HEK293 (cell line): ENCODE data around the gene MLEC.
A peak's percentile ranks its signal among the peaks of the same experiment; 100 is the strongest.

Experiments
- CTCF ChIA-PET: fragments of 350-600 bp; formaldehyde crosslinking; extraction: SDS; loops from one replicate; lab custom pipeline; 2021; ENCODE audit warnings: antibody characterized with exemption; lab: Yijun Ruan, JAX
- POLR2A ChIA-PET: fragments of 300-600 bp; formaldehyde crosslinking; extraction: SDS; loops from one replicate; lab custom pipeline; 2020; ENCODE audit warnings: antibody characterized with exemption, inconsistent platforms; lab: Yijun Ruan, JAX
- H3K27ac ChIP-seq: fragments of 200-500 bp; sonication (Bioruptor generic); 2 replicates; pipeline ENCODE4 v1.5.1; 2014; ENCODE audit warnings: low read depth, low read length, control low read depth, inconsistent platforms; ENCODE audit errors: extremely low read depth
- H3K36me3 ChIP-seq, 2 experiments: fragments of 200-500 bp in 1 of 2; sonication (Bioruptor generic) in 1 of 2; 1 replicate in 1 of 2; 2 replicates in 1 of 2; pipeline ENCODE4 v1.5.1; 2014 to 2017; ENCODE audit warnings: inconsistent platforms in 2 of 2, low read length in 2 of 2; ENCODE audit not compliant: control insufficient read depth in 2 of 2, insufficient read depth in 1 of 2
- H3K4me1 ChIP-seq: fragments of 200-500 bp; sonication (Bioruptor generic); 2 replicates; pipeline ENCODE4 v1.5.1; 2014; ENCODE audit warnings: mild to moderate bottlenecking, low read length, inconsistent platforms; ENCODE audit not compliant: control insufficient read depth, insufficient read depth
- H3K4me3 ChIP-seq: 2 replicates; pipeline ENCODE4 v1.5.1; 2011; ENCODE audit warnings: low read depth, mild to moderate bottlenecking, control low read depth, low read length, moderate library complexity
- H3K9me3 ChIP-seq: fragments of 200-500 bp; sonication (Bioruptor generic); 2 replicates; pipeline ENCODE4 v1.5.1; 2014; ENCODE audit warnings: low read depth, low read length, inconsistent platforms; ENCODE audit not compliant: control insufficient read depth, insufficient read depth
- GLIS1 ChIP-seq: fragments of 450-650 bp; formaldehyde crosslinking; IDR thresholded peaks from 2 replicates; pipeline ENCODE4 v1.5.1; 2016; ENCODE audit warnings: missing biosample characterization, missing genetic modification characterization
- PRDM1 ChIP-seq: fragments of 450-650 bp; formaldehyde crosslinking; IDR thresholded peaks from 2 replicates; pipeline ENCODE4; 2016; ENCODE audit warnings: missing biosample characterization, missing genetic modification characterization
- ZBTB17 ChIP-seq: fragments of 450-650 bp; formaldehyde crosslinking; IDR thresholded peaks from 2 replicates; pipeline ENCODE4 v1.5.1; 2016; ENCODE audit warnings: missing biosample characterization, missing genetic modification characterization
- ZBTB48 ChIP-seq: fragments of 450-650 bp; formaldehyde crosslinking; IDR thresholded peaks from 2 replicates; pipeline ENCODE4 v1.5.1; 2016; ENCODE audit warnings: missing biosample characterization, missing genetic modification characterization
- ZNF169 ChIP-seq: fragments of 450-650 bp; formaldehyde crosslinking; IDR thresholded peaks from 2 replicates; pipeline ENCODE4 v1.5.1; 2016; ENCODE audit warnings: missing biosample characterization, missing genetic modification characterization
- ZNF175 ChIP-seq: fragments of 450-650 bp; formaldehyde crosslinking; IDR thresholded peaks from 2 replicates; pipeline ENCODE4 v1.5.1; 2016; ENCODE audit warnings: missing biosample characterization, missing genetic modification characterization
- ZNF391 ChIP-seq: fragments of 450-650 bp; formaldehyde crosslinking; IDR thresholded peaks from 2 replicates; pipeline ENCODE4 v1.5.1; 2016; ENCODE audit warnings: low read depth, missing biosample characterization, missing genetic modification characterization, borderline replicate concordance
- ZNF398 ChIP-seq: fragments of 450-650 bp; formaldehyde crosslinking; IDR thresholded peaks from 2 replicates; pipeline ENCODE4 v1.5.1; 2017; ENCODE audit warnings: missing biosample characterization, missing genetic modification characterization
- ZNF548 ChIP-seq: fragments of 450-650 bp; formaldehyde crosslinking; IDR thresholded peaks from 2 replicates; pipeline ENCODE4 v1.5.1; 2016; ENCODE audit warnings: missing biosample characterization, missing genetic modification characterization
- ZNF600 ChIP-seq: fragments of 450-650 bp; formaldehyde crosslinking; IDR thresholded peaks from 2 replicates; pipeline ENCODE4 v1.5.1; 2016; ENCODE audit warnings: missing biosample characterization, missing genetic modification characterization
- ZNF629 ChIP-seq: fragments of 450-650 bp; formaldehyde crosslinking; IDR thresholded peaks from 2 replicates; pipeline ENCODE4 v1.5.1; 2017; ENCODE audit warnings: missing biosample characterization, missing genetic modification characterization
- TF ChIP-seq, protein P1 (sequence below): fragments of 450-650 bp; IDR thresholded peaks from 2 replicates; pipeline ENCODE4 v1.5.1; 2018; ENCODE audit warnings: missing biosample characterization, mild to moderate bottlenecking, missing genetic modification characterization
- TF ChIP-seq, protein P2 (sequence below): fragments of 450-650 bp; formaldehyde crosslinking; IDR thresholded peaks from 2 replicates; pipeline ENCODE4 v1.5.1; 2016; ENCODE audit warnings: missing biosample characterization, missing genetic modification characterization

MLEC gene

DNA sequence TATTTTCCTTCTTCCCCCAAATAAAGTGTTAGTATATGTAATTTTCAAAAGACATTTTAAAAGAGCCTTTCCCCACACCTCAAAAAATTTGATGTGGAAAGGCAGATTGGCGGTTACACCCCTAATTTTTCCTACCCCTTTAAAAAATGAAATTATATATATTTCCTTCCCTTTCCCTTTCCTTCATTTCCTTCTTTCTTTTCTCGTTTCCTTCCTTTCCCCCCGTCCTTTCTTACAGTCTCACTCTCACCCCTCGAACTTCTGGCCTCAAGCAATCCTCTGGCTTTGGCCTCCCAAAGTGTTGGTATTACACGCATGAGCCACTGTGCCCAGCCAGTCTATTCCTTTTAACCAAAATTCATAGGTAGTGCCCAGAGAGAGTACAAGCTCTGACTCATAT is 19.1 kb downstream of the MLEC start:
- ChIA-PET CTCF (no interaction called here), POLR2A (no interaction called here)
- Histone ChIP-seq H3K4me3 (no peak overlapping the region), H3K9me3 (no peaks in the 10 kb centered on the region), H3K36me3 (peaks cover 10 to 31% of the 10 kb centered on the region in 2 experiments; a peak in 2 of 3 replicates), H3K27ac (no peak overlapping the region), H3K4me1 (peaks cover 3% of the 10 kb centered on the region; the same call in 1 of the 2 replicates)
- peak; percentile 95 for TF ChIP-seq PRDM1 (tag by site-specific recombination)
- TF ChIP-seq ZNF169, result no peak

- Histone ChIP-seq H3K4me3 (no peak overlapping the region), H3K27ac (no peak overlapping the region), H3K9me3 (no peaks in the 10 kb centered on the region), H3K4me1 (peaks cover 3% of the 10 kb centered on the region; the same call in 1 of the 2 replicates), H3K36me3 (peaks cover 6 to 22% of the 10 kb centered on the region in 2 experiments; a peak in 2 of 3 replicates)
- TF ChIP-seq ZNF548 (tag by site-specific recombination) (no peak), ZNF175 (tag by site-specific recombination) (no peak), ZNF629 (tag by site-specific recombination) (peak; percentile 27; the same call in 1 of the 2 replicates), ZNF391 (tag by site-specific recombination) (no peak), GLIS1 (tag by site-specific recombination) (peak; percentile 51), ZBTB48 (tag by site-specific recombination) (peak; percentile 88), ZNF398 (no peak), ZNF600 (tag by site-specific recombination) (peak; percentile 80), ZBTB17 (tag by site-specific recombination) (peak; percentile 82)
- TF ChIP-seq, protein P1, sequence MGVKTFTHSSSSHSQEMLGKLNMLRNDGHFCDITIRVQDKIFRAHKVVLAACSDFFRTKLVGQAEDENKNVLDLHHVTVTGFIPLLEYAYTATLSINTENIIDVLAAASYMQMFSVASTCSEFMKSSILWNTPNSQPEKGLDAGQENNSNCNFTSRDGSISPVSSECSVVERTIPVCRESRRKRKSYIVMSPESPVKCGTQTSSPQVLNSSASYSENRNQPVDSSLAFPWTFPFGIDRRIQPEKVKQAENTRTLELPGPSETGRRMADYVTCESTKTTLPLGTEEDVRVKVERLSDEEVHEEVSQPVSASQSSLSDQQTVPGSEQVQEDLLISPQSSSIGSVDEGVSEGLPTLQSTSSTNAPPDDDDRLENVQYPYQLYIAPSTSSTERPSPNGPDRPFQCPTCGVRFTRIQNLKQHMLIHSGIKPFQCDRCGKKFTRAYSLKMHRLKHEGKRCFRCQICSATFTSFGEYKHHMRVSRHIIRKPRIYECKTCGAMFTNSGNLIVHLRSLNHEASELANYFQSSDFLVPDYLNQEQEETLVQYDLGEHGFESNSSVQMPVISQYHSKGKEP (tag by site-specific recombination), result peak; percentile 40; the same call in 1 of the 2 replicates
- TF ChIP-seq, protein P2, sequence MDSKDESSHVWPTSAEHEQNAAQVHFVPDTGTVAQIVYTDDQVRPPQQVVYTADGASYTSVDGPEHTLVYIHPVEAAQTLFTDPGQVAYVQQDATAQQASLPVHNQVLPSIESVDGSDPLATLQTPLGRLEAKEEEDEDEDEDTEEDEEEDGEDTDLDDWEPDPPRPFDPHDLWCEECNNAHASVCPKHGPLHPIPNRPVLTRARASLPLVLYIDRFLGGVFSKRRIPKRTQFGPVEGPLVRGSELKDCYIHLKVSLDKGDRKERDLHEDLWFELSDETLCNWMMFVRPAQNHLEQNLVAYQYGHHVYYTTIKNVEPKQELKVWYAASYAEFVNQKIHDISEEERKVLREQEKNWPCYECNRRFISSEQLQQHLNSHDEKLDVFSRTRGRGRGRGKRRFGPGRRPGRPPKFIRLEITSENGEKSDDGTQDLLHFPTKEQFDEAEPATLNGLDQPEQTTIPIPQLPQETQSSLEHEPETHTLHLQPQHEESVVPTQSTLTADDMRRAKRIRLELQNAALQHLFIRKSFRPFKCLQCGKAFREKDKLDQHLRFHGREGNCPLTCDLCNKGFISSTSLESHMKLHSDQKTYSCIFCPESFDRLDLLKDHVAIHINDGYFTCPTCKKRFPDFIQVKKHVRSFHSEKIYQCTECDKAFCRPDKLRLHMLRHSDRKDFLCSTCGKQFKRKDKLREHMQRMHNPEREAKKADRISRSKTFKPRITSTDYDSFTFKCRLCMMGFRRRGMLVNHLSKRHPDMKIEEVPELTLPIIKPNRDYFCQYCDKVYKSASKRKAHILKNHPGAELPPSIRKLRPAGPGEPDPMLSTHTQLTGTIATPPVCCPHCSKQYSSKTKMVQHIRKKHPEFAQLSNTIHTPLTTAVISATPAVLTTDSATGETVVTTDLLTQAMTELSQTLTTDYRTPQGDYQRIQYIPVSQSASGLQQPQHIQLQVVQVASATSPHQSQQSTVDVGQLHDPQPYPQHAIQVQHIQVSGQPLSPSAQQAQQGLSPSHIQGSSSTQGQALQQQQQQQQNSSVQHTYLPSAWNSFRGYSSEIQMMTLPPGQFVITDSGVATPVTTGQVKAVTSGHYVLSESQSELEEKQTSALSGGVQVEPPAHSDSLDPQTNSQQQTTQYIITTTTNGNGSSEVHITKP (tag by site-specific recombination), result peak; percentile 5; the same call in 1 of the 2 replicates
- ChIA-PET POLR2A (interaction anchor here (1.1 to 1.5 kb wide), 4 partner anchors 10 to 112 kb away, joined by 3 to 5 read pairs (median 4); no protein-coding TSS in a partner anchor), CTCF (interaction anchor here (0.6 to 6.2 kb wide), 4 partner anchors 61 to 263 kb away, joined by 5 to 42 read pairs (median 5); partner anchors contain the start of gene POP5)
Observed at GRCh38 chr12:120708651-120709050, 21.7 kb downstream of the MLEC start.
